GM18858 (cell line): ENCODE results near the gene KCNQ2.

Experiments used
- ATAC-seq: cut with Tn5 transposase; IDR thresholded peaks from one replicate; pipeline ENCODE4 v1.9.1; 2021; ENCODE audit not compliant: unreplicated experiment

Gene KCNQ2

GRCh38 chr20:63435552-63435951 lies 36.9 kb downstream of the KCNQ2 start:
- no peak for ATAC-seq

GRCh38 chr20:63434599-63435378 lies 37.7 kb downstream of the KCNQ2 start:
- no peak for ATAC-seq

DNA sequence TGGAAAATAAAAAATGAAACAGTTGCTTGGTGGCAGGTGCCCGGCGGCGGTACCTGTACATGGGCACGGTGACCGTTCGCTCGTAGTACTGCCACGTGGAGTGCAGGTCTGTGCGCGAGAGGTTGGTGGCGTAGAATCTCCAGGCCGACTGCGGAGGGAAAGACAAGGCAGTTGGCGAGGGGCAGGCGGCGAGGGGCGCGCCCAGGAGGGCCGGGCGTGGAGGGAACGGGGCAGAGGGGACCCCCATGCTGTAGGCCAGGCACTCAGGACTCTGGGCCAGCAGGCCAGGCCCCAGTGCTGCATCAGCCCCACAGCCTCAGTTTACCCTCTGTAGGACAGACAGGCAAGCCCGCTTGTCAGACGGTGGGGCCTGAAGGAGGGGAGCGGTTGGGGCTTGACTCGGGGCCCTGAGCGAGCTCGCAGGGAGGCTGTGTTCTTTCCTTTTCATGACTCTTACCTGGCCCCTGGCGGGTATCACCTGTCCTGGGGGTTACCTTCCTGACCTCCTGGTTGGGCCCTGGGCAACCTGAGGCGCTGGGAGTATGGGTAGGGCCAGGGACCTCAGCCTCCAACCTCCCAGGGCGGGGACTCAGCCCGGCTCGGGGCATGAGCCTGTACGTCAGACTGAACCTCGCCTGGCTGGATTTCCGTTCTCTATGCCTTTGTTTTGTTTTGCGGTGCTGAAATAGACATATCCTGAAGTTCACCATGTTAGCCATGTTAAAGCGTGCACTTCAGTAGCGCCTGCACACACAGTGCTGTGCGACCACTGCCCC lies 38.5 kb downstream of the KCNQ2 start:
- ATAC-seq = no peak

GRCh38 chr20:63433351-63433750 lies 39.1 kb downstream of the KCNQ2 start:
- ATAC-seq = no peak

- no peak for ATAC-seq
Observed at GRCh38 chr20:63432577-63433325, 39.7 kb downstream of the KCNQ2 start.

- no peak for ATAC-seq
Observed at GRCh38 chr20:63431944-63432343, 40.5 kb downstream of the KCNQ2 start.

GRCh38 chr20:63430891-63431290 lies 41.6 kb downstream of the KCNQ2 start:
- no peak for ATAC-seq

GRCh38 chr20:63429992-63430391 lies 42.5 kb downstream of the KCNQ2 start:
- no peak for ATAC-seq

GRCh38 chr20:63428906-63429575 lies 43.4 kb downstream of the KCNQ2 start:
- ATAC-seq = no peak

DNA sequence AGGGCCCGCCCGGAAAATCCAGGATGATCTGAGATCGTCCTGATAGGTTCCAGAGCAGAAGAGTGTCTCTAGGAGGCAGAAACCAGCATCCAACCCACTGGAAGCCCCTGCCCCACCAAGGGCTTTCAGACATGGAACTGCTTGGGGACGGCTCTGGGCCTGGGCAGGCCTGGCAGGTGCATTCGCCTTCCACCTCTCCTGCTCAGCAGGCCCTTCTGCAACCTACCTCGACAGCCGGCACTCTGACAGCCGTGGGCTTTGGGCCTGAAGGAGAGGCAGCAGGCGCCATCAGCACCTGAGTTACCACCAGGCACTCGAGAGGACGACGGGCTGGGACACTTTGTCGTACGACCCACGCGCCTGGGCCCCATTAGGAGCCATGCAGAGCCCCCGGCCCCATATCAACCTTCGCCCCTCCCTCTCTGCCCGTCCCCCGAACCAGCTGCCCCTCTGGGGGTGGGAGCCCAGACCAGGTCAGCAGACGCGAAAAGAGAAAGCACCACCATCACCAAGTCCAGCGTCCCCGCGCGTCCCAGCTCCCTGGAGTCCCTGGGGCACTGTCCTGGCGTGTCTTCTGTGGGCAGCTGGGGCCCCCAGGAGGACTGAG lies 44.6 kb downstream of the KCNQ2 start:
- ATAC-seq = no peak

DNA sequence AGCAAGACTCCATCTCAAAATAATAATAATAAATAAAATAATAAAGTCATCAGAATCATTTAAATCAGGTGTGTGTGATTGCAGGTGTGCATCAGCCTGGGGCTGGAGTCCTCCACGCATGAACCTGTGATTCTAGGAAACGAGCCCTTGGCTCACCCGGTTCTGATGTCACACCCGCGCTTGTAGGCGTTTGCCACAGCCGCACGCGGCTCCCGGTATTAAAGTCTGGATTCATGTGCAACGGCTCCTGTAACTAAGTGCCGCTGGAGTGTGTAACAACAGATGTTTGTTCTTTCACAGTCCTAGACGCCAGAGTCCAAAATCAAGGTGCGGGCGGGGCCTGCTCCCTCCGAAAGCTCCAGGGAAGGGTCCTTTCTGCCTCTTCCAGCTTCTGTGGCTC lies 45.2 kb downstream of the KCNQ2 start:
- no peak for ATAC-seq

GRCh38 chr20:63425846-63426485 lies 46.5 kb downstream of the KCNQ2 start:
- ATAC-seq = no peak

DNA sequence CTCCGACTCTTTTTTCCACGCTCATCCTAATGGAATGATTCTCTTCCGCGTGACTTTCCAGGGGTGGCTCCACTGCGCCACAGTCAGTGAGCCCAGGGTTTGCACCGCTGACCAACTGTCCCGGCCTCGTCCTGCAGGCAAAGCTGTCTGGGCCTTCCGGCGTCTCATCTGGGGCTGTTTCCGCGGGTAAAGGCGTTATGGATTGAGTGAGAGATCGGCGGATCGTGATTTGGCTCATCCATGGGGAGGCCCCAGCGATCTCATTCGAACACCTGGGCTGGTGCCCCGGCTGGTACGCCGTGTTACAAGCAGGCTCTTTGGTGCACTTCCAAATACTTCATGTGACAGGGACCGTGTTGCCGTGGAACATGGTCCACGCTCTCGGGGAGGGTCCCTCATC lies 47.8 kb downstream of the KCNQ2 start:
- ATAC-seq = no peak

GRCh38 chr20:63423751-63424150 lies 48.7 kb downstream of the KCNQ2 start:
- no peak for ATAC-seq

GRCh38 chr20:63422653-63423052 lies 49.8 kb downstream of the KCNQ2 start:
- ATAC-seq = no peak

DNA sequence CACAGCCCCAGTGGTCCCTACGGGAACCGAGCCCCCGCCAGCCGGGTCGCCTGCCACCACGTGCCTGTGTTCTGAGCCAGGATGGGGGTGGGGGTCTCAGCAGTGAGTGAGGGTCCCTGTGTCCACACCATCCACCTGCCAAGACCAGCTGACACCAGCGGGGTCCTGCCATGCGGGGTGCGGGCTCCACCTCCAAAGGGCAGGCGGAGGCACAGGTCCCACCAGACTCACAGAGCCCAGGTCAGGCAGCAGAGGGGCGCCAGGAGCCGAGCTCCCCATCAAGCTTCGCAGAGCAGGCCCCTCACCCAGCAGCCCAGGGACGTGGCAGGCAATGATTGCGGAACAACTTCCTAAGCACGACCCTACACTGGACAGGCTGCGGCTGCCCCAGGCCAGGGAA lies 50.5 kb downstream of the KCNQ2 start:
- no peak for ATAC-seq

- no peak for ATAC-seq
Observed at GRCh38 chr20:63421094-63421692, 51.3 kb downstream of the KCNQ2 start.

GRCh38 chr20:63420359-63421093 lies 51.9 kb downstream of the KCNQ2 start:
- no peak for ATAC-seq

DNA sequence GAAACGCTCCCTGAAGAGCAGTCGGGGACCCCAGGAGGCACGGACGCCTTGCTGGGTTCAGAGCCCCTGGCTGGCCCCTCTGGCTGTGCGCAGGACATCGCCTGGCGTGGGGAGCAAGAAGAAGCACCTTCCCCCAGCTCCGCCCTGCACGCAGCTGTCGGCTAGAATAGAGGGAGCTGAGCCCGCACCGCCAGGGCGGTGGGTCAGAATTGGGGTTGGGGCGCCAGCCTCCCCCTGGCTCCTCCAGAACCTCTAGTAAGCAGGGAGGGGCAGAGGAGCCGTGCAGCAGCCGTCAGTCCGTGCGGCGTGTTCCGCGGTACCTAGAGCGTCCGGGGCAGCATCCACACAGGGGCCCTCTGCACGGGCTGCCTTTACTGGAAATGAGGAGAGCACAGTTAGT lies 53.2 kb downstream of the KCNQ2 start:
- no peak for ATAC-seq
